ENCODE results near the gene COL8A1.
"Not testable (repeated sequence)": the region's sequence is repeated elsewhere in the genome, so short reads cannot be mapped to it uniquely, and the experiment has no call there.

Gene COL8A1

GRCh38 chr3:99799422-99799821 is 161.0 kb downstream of the COL8A1 start:
- no peak for DNase-seq (ENCODE audit: low spot score)
- FAIRE-seq: no peak

GRCh38 chr3:99803297-99803696 is 164.9 kb downstream of the COL8A1 start:
- DNase-seq (ENCODE audit: low spot score) (no peak), FAIRE-seq (no peak)

- FAIRE-seq: no peak
These were observed 166.8 kb downstream of the COL8A1 start for GRCh38 chr3:99805160-99805559.

GRCh38 chr3:99808163-99808794 is 169.9 kb downstream of the COL8A1 start:
- DNase-seq (ENCODE audit: low spot score) (peak; percentile 78), FAIRE-seq (no peak)

More at GRCh38 chr3:99805160-99805559, 166.8 kb downstream of the COL8A1 start:
- no peak for DNase-seq (ENCODE audit: low spot score)

GRCh38 chr3:99809565-99809964 is 171.2 kb downstream of the COL8A1 start:
- FAIRE-seq (no peak), DNase-seq (ENCODE audit: low spot score) (no peak)

GRCh38 chr3:99810403-99810802 is 172.0 kb downstream of the COL8A1 start:
- no peak for DNase-seq (ENCODE audit: low spot score)
- no peak for FAIRE-seq

GRCh38 chr3:99817047-99817436 is 178.6 kb downstream of the COL8A1 start:
- DNase-seq (ENCODE audit: low spot score) (peak; percentile 41), FAIRE-seq (no peak)

- DNase-seq (ENCODE audit: low spot score): peak; percentile 96
- FAIRE-seq: peak; percentile 70
These were observed 179.2 kb downstream of the COL8A1 start, which contains the start of gene CMSS1 for GRCh38 chr3:99817437-99818240. CMSS1 (plus strand) TSS chr3:99817862.

- no peak for FAIRE-seq
- no peak for DNase-seq (ENCODE audit: low spot score)
These were observed 180.4 kb downstream of the COL8A1 start for GRCh38 chr3:99818818-99819217.

GRCh38 chr3:99823723-99824711 is 185.6 kb downstream of the COL8A1 start:
- FAIRE-seq: no peak
- no peak for DNase-seq (ENCODE audit: low spot score)

- FAIRE-seq (no peak), DNase-seq (ENCODE audit: low spot score) (peak; percentile 37)
These were observed 186.7 kb downstream of the COL8A1 start for GRCh38 chr3:99825004-99825640.

- no peak for FAIRE-seq
These were observed 191.4 kb downstream of the COL8A1 start for GRCh38 chr3:99829844-99830243.

GRCh38 chr3:99833617-99834205 is 195.3 kb downstream of the COL8A1 start:
- no peak for FAIRE-seq
- DNase-seq (ENCODE audit: low spot score): no peak

More at GRCh38 chr3:99829844-99830243, 191.4 kb downstream of the COL8A1 start:
- no peak for DNase-seq (ENCODE audit: low spot score)

GRCh38 chr3:99834211-99834957 is 196.0 kb downstream of the COL8A1 start:
- FAIRE-seq (no peak), DNase-seq (ENCODE audit: low spot score) (no peak)

GRCh38 chr3:99836681-99837080 is 198.3 kb downstream of the COL8A1 start:
- no peak for FAIRE-seq
- DNase-seq (ENCODE audit: low spot score): no peak

GRCh38 chr3:99837715-99838114 is 199.3 kb downstream of the COL8A1 start:
- DNase-seq (ENCODE audit: low spot score) (no peak), FAIRE-seq (no peak)

- DNase-seq (ENCODE audit: low spot score) (no peak), FAIRE-seq (no peak)
These were observed 200.4 kb downstream of the COL8A1 start for GRCh38 chr3:99838755-99839154.

- DNase-seq (ENCODE audit: low spot score) (no peak), FAIRE-seq (no peak)
These were observed 201.2 kb downstream of the COL8A1 start for GRCh38 chr3:99839613-99840012.

- not testable (repeated sequence) for DNase-seq (ENCODE audit: low spot score); FAIRE-seq
These were observed 203.6 kb downstream of the COL8A1 start for GRCh38 chr3:99841949-99842348.
